Fibroblast of peridontal ligament (primary cell): ENCODE data around the gene TNFRSF18.
A peak's percentile ranks its signal among the peaks of the same experiment; 100 is the strongest.

Source experiments
- DNase-seq: peaks from one replicate; pipeline ENCODE4 v3.0.0-alpha.2; 2010; ENCODE audit errors: extremely low read depth

The TNFRSF18 gene

DNA sequence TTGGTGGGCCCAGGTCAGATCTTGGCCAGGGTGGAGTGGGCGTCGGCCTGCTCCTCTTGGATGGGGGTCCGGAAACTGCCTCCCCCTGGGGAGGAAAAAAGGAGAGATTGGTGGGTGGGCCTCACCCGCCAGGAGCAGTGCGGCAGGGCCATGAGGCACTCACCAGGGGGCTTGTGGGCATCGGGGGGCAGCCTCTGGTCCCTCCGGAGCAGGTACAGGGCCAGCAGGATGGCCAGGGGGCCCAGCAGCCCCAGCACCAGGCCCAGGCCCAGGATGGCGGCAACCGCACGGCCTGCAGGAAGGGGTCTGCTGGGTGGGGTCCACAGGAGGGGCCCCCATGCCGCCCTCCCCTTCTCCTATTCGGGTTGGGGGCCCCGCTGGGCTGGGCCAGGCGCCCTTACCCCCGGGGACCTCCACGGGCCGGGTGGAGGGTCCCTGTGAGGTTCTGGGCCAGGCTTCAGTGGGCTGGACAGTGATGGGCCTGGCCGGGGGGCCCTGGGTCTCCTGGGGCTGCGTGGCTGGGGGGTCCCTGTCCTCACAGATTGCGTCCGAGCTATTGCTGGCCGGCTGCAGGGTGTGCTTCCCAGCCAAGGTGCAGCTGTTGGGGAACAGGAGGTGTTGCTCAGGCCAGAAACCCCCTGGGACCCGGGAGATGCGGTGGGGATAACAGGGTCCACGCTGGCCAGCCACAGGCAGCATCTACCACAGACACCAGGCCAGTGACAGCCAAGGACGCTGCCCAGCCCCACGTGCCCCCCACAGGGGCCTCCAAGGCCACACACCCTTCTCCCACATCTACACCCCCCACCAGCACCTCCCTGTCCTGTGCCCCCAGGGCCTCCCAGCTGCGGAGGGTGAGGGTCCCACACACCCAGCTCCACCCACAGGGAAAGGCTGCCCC lies 5.4 kb upstream of the TNFRSF18 start:
- no peak for DNase-seq

DNA sequence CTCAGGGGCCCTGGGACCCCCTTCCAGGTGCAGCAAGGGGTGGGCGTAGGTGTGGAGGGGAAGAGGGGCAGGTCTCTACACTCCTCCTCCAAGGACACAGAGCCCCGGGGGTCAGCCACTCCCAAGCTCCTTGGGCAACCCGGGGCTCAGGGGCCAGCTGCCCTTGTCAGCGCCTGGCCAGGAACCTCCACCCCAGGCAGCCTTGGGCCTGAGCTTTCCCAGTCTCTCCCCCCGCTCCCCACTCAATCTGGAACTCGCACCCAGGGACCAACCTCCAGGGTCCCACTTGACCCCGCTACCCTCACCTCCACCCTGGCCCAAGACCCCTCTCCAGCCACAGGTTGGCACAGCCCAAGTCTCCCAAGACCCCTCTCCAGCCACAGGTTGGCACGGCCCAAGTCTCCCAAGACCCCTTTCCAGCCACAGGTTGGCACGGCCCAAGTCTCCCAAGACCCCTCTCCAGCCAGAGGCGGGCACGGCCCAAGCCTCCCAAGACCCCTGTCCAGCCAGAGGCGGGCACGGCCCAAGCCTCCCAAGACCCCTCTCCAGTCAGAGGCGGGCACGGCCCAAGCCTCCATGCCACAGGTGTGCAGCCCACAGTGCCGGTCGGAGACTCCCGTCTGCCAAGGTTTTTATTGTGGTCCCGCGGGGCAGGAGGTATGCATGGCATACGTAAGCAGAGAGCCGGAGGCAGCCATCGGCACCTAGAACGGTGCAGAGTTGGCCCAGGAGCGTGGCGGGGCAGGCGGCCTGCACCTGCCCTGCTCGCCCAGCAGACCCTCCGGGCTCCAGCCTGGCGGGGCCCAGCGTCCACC lies 4.5 kb upstream of the TNFRSF18 start:
- no peak for DNase-seq

DNA sequence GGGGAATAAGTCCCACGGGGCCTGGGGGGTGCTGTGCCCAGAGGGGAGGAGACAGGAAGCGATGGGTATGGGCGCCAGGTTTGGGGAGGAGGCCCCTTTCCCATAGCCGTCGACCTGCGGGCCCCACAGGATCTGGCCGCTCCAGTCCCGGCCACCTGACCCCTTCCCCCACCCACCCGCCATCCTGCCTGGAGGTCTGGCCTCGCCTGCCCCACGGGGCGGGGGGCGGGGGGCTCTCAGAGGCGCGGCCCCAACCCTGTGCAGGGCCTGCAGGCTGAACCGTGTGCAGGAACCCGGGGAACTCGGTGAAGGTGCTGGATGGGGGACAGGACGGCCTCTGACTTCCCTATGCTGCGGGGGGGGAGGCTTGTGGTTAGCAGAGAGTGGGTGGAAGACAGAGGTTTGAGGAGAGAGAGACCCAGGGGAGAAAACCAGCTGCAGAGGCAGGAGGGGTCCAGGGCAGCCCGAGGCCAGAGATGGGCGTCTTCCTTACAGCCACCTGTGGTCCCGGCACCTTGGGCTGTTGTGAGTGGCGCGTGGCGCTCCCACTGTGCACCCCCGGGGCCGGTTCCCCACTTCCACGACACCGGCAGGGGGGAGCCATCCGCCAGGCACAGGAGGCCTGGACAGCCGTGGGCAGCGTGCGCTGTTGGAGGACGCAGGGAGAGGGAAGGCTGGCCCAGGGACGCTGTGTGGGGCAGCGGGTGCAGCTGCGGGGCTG lies 2.5 kb upstream of the TNFRSF18 start:
- no peak for DNase-seq

DNA sequence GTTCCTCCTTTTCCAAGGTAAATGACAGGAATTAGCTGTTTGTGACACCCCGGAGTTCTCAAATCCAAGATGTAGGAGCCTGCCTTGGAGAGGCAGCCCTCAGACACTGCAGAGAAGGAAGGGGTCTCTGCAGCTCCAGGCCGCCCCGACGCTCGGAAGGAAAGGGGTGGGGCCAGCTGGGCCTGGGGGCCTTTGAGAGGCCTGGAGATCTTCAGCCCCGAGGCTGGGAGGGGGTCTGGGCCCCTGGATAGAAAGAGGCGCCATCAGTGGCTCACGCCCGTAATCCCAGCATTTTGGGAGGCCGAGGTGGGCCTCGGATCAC lies 1.1 kb upstream of the TNFRSF18 start:
- no peak for DNase-seq

DNA sequence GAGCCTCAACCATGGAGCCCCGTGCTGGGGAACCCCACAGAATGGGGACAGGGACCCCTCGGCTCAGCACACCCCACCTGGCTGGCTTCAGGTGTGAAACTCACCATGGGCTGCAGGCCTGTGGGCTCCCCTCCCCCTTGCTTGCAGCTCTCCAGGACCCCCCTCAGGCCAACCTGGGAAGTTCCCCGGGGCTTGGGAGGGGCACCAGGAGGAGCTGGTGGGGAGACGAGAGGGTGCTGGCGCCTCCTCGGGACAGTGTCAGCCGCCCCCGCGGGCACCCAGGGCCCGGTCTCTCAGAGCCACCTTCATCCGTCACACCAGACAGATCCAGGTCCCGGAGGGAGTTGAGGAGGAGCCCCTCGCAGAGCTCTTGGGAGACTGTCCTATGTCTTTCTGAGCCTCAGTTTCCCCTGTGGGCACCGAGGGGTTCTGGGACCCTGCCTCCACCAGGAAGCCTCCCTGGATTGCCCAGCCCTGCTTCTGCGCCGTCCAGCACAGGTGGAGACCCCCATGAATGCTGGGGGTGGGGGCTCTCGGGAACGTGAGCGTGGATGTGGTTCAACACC lies 657 bp upstream of the TNFRSF18 start:
- no peak for DNase-seq

DNA sequence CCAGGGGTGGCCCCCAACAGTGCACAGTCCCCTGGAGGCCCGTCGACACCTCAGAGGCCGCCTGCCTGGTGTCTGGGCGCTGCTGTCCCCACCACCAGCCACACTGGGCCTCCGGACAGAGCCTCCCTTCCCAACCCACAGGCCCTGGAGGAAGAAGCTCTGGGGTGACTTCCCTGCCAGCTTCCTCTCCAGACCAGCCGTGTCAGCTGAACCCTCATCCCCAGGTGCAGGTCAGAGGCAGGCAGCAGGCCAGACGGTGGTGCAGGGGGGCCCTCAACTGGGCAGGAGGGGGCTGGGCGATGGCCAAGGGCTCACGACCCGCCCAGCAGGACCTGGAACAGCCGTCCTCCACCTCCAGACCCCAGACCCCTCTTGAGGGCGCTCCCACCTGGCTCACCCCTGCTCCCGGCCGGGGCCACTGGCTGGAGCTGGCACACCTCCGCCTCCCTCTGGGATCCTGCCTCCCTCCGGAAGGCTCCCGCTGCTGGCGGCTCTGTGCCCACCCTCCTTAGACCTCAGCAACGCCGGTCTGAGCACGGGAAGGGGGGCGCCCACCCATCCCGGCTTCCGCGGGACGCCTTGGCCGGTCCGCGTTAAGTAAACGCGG lies 520 bp downstream of the TNFRSF18 start:
- no peak for DNase-seq

DNA sequence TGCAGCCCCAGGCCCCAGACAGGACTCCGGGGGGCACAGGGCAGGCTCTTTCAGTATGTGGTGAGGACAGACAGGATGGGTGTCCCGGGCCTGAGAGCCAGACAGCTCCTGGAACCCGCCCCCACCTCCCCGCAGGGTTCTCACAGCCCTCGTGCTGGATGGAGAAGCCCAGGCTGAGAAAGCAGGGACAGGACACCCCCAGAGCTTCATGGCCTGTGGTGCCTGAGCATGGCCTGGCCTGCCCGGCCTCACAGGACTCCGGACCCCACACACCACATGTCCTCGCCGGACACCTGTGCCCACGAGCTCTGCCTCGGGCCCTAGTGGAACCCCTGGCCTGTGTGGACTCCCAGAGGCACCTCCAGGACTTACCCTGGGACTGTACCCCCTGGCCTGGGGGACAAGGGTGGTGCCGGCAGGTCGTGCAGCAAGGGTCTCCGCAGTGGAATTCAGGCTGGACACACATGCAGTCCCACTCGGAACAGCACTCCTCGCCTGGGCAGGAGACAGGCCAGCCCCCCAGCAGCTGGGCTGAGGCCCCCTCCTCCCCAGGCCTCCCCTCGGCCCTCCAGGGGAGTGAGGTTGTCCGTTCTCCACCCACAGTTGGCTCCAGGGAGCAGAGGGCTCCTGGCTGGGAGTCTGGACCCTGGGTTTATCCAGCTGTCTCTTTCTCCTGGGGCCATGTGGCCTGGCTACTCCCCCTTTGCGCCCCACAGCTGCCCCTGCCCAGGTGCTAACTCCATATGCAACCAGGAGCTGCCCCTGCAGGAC lies 1.2 kb downstream of the TNFRSF18 start:
- no peak for DNase-seq

DNA sequence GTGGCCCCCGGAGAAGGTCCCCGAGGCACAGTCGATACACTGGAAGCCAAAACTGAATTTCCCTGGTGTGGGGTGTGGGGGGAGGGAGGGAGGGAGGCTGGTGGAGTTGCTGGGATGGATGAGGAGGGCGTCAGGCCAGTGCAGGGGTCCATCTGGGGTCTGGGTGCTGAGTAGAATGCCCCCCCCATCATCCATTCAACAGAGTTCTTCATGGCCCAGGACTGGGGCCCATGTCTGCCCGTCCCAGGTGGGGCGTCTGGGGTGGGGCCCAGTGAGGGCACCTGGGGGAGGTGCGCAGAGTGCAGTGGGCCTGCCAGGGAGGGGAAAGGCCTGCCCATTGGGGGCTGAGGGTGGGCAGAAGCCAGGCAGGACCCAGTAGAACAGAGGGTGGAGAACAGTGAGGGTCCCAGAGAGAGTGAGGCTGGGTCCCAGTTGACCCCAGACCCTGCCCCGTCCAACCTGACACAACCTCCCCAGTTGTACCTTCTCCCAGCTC lies 1.9 kb downstream of the TNFRSF18 start:
- no peak for DNase-seq

DNA sequence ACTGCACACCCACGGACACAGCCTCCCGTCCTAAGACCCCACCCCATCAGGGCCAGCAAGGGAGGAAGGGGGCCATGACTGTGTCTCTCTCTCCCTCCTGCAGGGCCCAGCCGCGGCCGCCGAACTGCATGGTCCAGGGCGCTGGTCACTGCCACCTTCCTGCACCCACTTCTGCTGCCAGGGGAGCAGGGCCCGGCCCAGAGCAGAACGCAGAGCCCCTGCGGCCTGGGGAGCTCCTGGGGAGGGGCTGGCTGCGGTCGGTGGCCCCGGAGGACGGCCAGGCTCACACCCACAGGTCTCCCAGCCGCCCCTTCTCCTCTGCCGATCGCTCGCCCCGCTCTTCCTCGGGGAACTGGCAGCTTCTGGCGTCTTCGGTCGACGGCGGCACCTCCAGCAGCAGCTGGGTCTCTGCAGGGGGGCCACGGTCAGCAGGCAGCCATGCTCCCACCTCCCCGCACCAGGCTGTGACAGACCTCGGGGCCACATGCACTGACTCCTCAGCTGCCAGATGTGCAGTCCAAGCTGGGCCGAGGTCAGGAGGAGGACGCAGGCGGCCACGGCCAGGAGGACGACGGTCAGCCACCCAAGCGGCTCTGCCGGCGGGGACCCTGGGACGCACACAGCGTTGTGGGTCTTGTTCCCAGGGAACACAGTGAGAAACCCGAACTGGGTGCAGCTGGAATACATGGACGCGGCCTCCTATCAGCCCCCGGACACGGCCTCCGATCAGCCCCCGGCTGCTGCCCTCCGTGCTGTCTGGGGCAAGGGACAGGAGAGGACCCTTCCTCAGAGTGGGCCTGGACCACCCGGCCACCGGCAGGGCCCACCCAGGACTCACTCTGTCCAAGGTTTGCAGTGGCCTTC lies 2.6 kb downstream of the TNFRSF18 start:
- DNase-seq = no peak

DNA sequence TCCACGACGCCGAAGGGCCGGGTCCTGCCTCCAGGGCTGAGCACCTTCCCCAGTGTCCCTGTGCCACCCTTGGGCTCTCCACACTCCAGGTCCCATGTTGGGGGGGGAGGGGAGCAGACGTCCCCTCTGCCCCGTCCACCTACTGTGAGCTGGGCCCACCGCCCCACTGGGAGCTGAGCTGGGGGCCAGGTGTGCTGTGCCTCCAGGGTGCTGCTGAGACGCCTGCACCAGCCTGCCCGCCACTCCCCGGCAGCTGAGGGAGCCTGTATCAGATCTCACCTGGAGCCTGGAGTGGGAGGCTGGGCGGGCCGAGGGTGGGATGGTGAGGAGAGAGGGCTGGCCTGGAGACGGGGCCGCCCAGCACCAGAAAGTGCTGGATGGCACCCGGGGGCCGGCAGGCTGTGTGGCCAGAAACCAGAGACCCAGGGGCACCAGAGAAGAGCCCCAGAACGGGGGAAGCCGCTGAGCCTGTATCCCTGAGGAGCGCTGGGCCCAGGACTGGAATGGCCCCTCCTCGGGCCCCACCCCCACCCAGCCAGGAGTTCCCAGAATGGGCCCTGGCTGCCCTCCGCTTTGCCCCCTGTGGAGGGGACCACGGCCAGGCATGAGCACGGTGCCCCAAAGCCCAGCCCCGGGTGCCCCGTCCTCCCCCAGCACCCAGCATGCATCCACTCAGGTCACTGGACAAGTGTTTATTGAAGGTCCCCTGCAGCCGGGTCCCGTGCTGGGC lies 3.4 kb downstream of the TNFRSF18 start:
- DNase-seq = no peak

DNA sequence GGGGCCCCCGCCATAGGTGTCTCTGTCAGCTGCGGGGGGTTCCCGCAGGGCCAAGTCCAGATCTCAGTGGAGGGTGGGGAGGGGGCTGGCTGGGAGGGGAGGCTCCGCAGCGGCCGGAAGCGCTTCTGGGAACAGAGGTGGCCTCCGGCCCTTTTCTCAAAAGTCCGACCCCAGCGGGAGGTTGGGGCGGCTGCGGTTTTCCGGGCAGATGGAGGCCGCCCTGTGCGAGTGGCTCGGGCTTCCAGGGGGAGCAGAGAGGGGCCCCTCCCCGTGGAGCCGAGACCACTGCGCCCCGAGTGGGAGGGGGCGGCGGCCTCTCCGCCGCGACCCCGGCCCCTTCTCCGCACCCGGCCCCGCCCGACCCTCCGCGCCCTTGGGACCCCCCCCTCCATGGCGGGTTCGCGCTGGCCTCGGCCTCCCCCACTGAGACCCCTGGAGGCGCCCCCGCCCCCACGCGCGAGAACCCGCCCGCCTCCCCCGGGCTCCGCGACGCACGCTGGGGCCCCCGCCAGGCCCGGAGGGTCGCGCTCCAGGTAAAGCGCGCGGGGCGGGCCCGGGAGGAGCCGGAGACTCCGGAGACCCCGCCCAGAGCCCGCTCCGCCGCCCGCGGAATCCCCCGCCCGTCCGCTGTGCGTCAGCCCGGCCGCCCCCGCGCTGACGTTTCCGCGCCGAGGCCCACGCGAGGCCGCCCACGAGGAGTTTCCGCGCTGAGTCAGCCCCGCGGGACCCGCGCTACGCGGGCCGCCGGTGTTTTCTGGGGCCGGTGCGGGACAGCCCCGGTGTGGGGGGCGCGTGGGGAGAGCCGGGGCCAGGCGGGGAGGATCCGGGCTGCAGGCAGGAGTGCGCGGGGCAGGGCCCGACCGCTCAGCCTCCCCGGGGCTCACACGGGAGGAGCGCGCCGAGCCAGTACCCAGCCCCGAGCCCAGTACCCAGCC lies 5.2 kb downstream of the TNFRSF18 start:
- peak; percentile 25 for DNase-seq

DNA sequence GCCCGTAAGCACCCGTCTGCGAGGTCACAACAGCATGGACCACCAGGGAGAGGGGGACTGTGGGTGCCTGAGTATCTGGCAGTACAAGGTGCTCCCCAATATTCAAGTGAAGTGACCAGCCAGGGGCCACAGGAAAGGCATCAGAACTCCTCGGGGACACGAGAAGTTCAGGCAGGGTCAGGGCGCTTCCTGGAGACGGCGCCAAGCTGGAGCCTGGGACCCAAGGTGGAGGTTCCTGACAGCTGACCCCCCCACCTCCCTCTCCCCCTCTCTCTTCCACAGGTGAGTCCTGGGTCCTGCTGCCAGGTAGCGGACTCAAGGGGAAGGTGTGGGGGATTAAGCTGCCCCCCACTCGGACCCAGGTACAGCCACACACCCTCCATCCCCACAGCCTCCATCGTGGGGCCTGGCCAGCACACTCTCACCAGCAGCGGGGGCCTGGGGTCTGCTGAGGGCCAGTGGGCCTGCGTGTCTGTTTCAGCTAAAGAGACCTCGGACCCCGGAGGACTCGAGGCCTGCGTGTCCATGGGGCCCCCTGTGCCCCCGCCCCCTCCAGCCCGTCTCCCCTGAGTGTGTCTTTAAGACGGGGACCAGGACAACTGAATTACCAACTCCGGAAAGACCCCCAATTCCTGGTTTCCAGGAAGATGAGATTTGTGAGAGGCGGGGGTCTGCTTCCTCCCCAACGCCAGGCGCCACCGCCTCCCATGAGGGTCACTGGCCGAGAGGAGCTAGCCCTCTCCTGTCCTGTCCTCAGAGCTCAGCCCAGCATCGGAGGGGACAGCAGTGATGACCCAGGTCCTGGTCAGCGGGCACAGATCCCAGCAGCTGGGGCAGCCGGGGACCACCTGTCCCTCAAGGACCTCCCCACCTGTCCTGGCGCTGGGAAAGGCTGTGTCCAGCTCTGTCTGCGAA lies 6.2 kb downstream of the TNFRSF18 start:
- no peak for DNase-seq

DNA sequence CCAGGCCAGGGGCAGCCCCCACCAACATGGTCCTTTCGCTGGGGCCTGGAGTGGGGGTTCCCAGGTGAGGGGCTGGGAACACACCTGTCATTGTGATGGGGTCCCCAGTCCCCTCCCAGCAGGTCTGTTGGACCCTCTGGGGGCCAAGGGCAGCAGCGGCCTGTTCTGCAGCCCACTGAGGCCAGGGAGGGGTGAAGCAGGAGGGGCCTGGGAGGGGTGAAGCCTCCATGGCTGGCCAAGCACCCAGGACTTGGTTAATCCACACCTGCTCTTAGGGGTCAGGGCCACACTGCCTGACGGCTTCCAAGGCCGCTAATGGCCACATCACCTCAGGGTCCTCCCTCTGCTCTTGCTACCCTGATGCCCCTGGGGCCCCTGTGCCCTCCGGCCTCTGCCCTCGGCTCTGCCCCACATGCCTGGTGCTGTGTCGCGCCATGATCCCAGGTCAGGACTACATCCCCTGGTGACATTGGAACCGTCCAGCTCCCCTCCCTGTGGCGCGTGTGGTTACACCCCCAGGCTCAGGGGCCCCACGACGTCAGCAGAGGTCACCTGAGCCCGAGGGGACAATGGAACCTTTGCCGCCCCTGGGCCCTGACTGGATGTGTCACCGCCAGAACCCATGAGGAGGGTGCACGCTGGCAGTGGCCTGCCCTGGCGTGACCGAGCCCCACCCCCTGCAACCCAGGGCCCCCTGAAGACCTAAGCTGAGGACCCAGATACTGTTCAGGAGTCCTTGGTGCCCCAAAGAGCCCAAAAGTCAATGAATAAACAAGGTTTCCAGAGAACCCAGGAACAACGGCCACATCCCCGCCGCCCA lies 7.0 kb downstream of the TNFRSF18 start:
- no peak for DNase-seq

DNA sequence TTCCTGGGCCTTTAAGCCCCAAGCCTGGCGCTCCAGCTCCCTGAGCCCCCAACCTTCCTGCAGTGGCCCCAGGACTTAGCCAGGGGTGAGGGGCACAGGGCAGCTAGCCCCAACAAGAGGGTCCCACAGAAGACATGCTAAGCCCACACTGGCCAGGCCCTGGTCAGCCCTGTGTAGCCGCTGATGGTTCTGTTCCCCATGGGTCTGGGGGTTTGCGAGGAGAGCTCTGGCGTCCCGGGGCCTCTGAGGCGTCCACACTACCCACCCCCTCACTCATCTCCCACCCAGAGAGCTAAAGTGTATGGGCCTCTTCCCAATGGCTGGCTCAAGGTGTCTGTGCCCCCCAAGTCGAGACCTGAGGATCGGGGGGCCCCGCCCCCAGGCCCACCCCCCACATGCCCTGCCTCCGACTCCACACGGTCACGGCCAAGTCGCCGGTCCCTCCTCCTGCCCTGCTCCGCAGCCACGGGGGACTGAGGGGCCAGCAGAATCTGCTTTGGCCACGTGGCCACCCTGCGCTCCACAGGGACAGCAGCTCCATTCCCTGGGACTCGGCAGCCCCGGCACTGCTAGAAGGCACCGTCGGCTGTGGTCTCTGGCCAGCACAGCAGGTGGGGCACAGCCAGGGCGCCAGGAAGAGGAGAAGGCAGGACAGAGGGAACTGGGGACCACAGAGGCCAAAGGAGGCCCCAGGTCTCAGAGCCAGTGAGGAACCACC lies 7.8 kb downstream of the TNFRSF18 start:
- DNase-seq = no peak
